GM10847 (cell line): ENCODE results near the gene COL5A1.

Experiments used
- POLR2A ChIP-seq: IDR thresholded peaks from 2 replicates; pipeline ENCODE4 v1.6.1; 2011; ENCODE audit not compliant: insufficient read length; ENCODE audit errors: extremely low read depth

Gene COL5A1

GRCh38 chr9:134777153-134777552 lies 135.6 kb downstream of the COL5A1 start:
- TF ChIP-seq POLR2A = no peak

GRCh38 chr9:134778156-134778555 lies 136.6 kb downstream of the COL5A1 start:
- no peak for TF ChIP-seq POLR2A

GRCh38 chr9:134778841-134779411 lies 137.3 kb downstream of the COL5A1 start:
- TF ChIP-seq POLR2A = no peak

- TF ChIP-seq POLR2A = no peak
Measured at GRCh38 chr9:134779640-134780039, 138.0 kb downstream of the COL5A1 start.

GRCh38 chr9:134781591-134782302 lies 140.1 kb downstream of the COL5A1 start:
- TF ChIP-seq POLR2A = no peak

GRCh38 chr9:134782921-134783698 lies 141.5 kb downstream of the COL5A1 start:
- no peak for TF ChIP-seq POLR2A

GRCh38 chr9:134783699-134784039 lies 142.1 kb downstream of the COL5A1 start:
- TF ChIP-seq POLR2A = no peak

- no peak for TF ChIP-seq POLR2A
Measured at GRCh38 chr9:134784577-134785305, 143.1 kb downstream of the COL5A1 start.

- TF ChIP-seq POLR2A = no peak
Measured at GRCh38 chr9:134785325-134786108, 143.9 kb downstream of the COL5A1 start.

- no peak for TF ChIP-seq POLR2A
Measured at GRCh38 chr9:134787601-134788531, 146.3 kb downstream of the COL5A1 start.

GRCh38 chr9:134789168-134789567 lies 147.6 kb downstream of the COL5A1 start:
- no peak for TF ChIP-seq POLR2A

- no peak for TF ChIP-seq POLR2A
Measured at GRCh38 chr9:134791009-134791408, 149.4 kb downstream of the COL5A1 start.

- TF ChIP-seq POLR2A = no peak
Measured at GRCh38 chr9:134792627-134793026, 151.0 kb downstream of the COL5A1 start.
